Panc1 (cell line): ENCODE data around the gene TNFSF4.

ENCODE experiments used
- CTCF ChIP-seq: fragments of 450-650 bp; IDR thresholded peaks from 2 replicates; pipeline ENCODE4 v1.5.1; 2017; ENCODE audit warnings: mild to moderate bottlenecking
- POLR2AphosphoS5 ChIP-seq: IDR thresholded peaks from 2 replicates; pipeline ENCODE4 v1.6.1; 2012; ENCODE audit warnings: mild to moderate bottlenecking, low read depth, low read length, moderate library complexity
- REST ChIP-seq, 2 experiments: IDR thresholded peaks; 2 replicates each; pipeline ENCODE4 v1.6.1; 2011 to 2012; ENCODE audit warnings: low read depth in 2 of 2, control low read depth in 1 of 2, low read length in 1 of 2, mild to moderate bottlenecking in 1 of 2, moderate library complexity in 1 of 2; ENCODE audit not compliant: insufficient read depth in 1 of 2
- SIN3A ChIP-seq: IDR thresholded peaks from 2 replicates; pipeline ENCODE4 v1.6.1; 2012; ENCODE audit warnings: low read depth, mild to moderate bottlenecking, low read length, moderate library complexity, borderline replicate concordance; ENCODE audit not compliant: insufficient read depth
- TCF7L2 ChIP-seq: IDR thresholded peaks from 2 replicates; pipeline ENCODE4 v1.6.1; 2011; ENCODE audit warnings: mild to moderate bottlenecking, low read depth, low read length, inconsistent platforms

GRCh38 chr1:173222149-173223030 is 15.3 kb upstream of the TNFSF4 start:
- TF ChIP-seq CTCF = no peak
- no peak for TF ChIP-seq POLR2AphosphoS5
- TF ChIP-seq REST (IDR thresholded peaks at IDR 0.05; ENCODE audit: insufficient read depth in 1 of 2, low read depth in 2 of 2, low read length in 1 of 2) = no peak
- no peak for TF ChIP-seq SIN3A
- TF ChIP-seq TCF7L2 = no peak
